IPS-15b (cell line): Measurements from ENCODE around the gene NSMCE4A.
A peak's percentile ranks its signal among the peaks of the same experiment; 100 is the strongest.
"Not testable (repeated sequence)": the region's sequence is repeated elsewhere in the genome, so short reads cannot be mapped to it uniquely, and the experiment has no call there.

Source experiments
- H3K27me3 ChIP-seq: one replicate; pipeline ENCODE4 v1.6.1; 2013; ENCODE audit warnings: low read length; ENCODE audit not compliant: control insufficient read depth, insufficient read depth
- H3K36me3 ChIP-seq: one replicate; pipeline ENCODE4 v1.6.1; 2013; ENCODE audit warnings: low read length; ENCODE audit not compliant: control insufficient read depth, insufficient read depth
- H3K4me1 ChIP-seq: one replicate; pipeline ENCODE4 v1.6.1; 2013; ENCODE audit warnings: mild to moderate bottlenecking, low read length; ENCODE audit not compliant: control insufficient read depth, insufficient read depth
- H3K4me3 ChIP-seq: one replicate; pipeline ENCODE4 v1.5.1; 2013; ENCODE audit warnings: low read depth, low read length
- H3K9ac ChIP-seq: one replicate; pipeline ENCODE4 v1.6.1; 2013; ENCODE audit warnings: low read depth, mild to moderate bottlenecking, low read length
- H3K9me3 ChIP-seq: one replicate; pipeline ENCODE4 v1.6.1; 2013; ENCODE audit warnings: mild to moderate bottlenecking, low read length; ENCODE audit not compliant: control insufficient read depth, insufficient read depth

Gene NSMCE4A, protein sequence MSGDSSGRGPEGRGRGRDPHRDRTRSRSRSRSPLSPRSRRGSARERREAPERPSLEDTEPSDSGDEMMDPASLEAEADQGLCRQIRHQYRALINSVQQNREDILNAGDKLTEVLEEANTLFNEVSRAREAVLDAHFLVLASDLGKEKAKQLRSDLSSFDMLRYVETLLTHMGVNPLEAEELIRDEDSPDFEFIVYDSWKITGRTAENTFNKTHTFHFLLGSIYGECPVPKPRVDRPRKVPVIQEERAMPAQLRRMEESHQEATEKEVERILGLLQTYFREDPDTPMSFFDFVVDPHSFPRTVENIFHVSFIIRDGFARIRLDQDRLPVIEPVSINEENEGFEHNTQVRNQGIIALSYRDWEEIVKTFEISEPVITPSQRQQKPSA

DNA sequence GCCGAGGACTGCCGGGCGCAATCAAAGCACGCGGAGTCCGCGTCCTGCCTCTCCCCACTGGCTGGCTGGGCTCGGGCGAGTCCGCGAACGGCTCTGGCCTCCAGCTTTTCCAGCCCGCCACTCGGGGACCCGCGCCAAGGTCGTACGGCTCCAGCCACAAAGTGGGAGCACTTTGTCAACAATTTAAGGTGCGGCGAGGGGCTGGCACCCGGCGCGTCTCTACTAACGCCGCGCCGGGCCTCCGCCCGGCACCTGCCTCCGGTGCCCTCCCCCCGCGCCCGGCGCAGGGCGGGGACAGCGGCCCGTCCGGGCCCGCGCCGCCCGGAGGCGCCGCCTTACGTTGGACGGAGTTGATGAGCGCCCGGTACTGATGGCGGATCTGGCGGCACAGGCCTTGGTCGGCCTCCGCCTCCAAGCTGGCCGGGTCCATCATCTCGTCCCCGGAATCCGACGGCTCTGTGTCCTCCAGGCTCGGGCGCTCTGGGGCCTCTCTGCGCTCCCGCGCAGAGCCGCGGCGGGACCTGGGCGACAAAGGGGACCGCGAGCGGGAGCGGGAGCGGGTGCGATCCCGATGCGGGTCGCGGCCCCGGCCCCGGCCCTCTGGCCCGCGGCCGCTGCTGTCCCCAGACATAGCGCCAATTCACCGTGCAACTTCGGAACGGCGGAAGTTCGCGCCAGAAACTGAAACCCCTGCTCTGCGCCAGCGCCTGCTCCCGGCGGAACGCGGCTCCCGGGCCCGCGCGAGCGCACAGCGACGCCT lies at the start of gene NSMCE4A:
Gene NSMCE4A, minus strand, starts transcription at position 683 of the 760 bp plus-strand sequence. Its CDS starts 52 bp downstream, at position 631.
- no peaks in the 10 kb centered on the region for H3K27me3 ChIP-seq
- H3K4me3 ChIP-seq = peak within 1 kb of the TSS; percentile 78
- peaks cover 6% of the 10 kb centered on the region for H3K9me3 ChIP-seq
- H3K9ac ChIP-seq = peak within 1 kb of the TSS; percentile 90
- H3K4me1 ChIP-seq = no peaks in the 10 kb centered on the region
- H3K36me3 ChIP-seq = peaks cover 3% of the 10 kb centered on the region

DNA sequence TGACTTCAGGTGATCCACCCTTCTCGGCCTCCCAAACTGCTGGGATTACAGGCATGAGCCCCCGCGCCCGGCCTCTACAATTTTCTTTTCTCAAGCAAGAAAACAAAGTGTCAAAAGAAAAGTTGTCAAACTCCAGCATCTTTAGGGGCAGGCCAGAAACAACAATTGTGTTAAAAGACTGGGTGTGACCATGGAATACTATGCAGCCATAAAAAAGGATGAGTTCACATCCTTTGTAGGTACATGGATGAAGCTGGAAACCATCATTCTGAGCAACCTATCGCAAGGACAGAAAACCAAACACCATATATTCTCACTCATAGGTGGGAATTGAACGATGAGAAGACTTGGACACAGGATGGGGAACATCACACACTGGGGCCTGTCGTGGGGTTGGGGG lies 48.2 kb upstream of the NSMCE4A start:
- not testable (repeated sequence) for H3K27me3 ChIP-seq, H3K4me3 ChIP-seq, H3K4me1 ChIP-seq, H3K9ac ChIP-seq, H3K9me3 ChIP-seq, H3K36me3 ChIP-seq

DNA sequence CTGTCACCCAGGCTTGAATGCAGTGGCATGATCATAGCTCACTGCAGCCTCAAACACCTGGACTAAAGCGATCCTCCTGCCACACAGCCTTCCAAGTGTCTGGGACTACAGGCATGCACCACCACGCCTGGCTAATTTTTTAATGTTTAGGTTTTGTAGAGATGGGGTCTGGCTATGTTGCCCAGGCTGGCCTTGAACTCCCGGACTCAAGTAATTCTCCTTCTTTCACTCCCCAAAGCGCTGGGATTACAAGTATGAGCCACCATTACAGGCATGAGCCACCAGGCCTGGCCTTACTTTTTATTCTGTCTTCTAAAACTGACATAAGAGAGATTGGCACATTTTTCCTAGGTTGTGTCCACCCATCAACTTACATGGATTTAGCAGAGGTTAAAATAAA lies 47.3 kb upstream of the NSMCE4A start:
- Histone ChIP-seq H3K9ac (no peak overlapping the region), H3K4me1 (no peaks in the 10 kb centered on the region), H3K9me3 (no peaks in the 10 kb centered on the region), H3K4me3 (no peak overlapping the region), H3K36me3 (no peaks in the 10 kb centered on the region), H3K27me3 (no peaks in the 10 kb centered on the region)

DNA sequence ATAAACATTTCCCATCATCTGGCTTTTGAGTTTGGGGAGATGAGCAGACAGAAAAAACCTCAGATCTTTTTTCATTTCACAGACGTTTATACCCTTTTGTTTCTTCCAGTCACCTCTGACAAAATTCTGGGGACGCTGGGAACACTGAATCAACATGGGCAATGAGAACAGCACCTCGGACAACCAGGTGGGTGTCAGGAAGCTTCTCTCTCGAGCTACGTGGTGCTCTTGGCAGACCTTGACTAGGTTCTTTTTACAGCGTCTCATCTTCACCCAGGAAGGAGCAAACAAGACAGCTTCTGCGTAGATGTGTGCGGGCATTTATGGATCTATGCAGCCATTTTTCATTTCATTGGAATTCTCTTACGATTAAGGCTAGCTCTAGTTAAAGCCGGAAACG lies 46.8 kb upstream of the NSMCE4A start:
- Histone ChIP-seq H3K4me1 (no peaks in the 10 kb centered on the region), H3K4me3 (no peak overlapping the region), H3K36me3 (no peaks in the 10 kb centered on the region), H3K27me3 (no peaks in the 10 kb centered on the region), H3K9ac (no peak overlapping the region), H3K9me3 (no peaks in the 10 kb centered on the region)

DNA sequence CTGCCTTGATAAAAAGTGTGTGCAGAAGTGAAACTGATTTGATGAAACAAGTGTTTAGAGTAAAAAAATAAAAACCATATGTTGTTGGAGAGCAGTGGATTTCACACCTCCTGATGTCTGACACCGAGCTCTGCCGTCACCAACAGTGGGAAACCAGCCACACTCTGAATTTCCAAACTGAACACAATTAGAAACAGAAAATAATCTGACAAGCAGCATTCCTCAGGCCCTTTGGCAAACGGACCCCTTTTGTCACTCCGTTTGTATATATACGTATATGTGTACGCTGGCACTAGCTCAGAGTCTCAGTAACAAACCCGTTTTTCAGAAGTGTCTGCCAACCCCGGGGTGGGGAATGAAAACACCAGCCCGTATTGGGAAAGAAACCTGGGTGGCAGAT lies 46.4 kb upstream of the NSMCE4A start:
- Histone ChIP-seq H3K9ac (no peak overlapping the region), H3K36me3 (no peaks in the 10 kb centered on the region), H3K4me1 (no peaks in the 10 kb centered on the region), H3K9me3 (no peaks in the 10 kb centered on the region), H3K4me3 (no peak overlapping the region), H3K27me3 (no peaks in the 10 kb centered on the region)

DNA sequence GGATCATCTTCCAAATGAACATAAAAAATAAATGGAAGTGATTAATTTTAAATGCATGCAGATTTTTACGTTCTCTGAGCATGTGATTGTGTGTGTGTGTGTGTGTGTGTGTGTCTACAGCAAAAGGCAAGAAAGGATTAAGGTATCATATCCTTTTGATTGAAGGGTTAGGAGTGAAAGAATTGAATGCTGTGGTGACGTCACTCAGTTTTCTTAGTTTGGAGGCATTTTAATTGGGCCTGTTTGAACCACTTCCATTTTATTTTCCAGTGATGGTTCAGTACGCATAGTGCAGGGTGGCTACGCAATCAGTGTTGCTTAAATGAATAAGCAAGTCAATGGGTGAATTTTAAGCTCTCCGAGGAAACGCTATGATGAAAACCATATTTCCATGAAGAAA lies 45.2 kb upstream of the NSMCE4A start:
- Histone ChIP-seq H3K4me3 (no peak overlapping the region), H3K4me1 (no peaks in the 10 kb centered on the region), H3K27me3 (no peaks in the 10 kb centered on the region), H3K36me3 (no peaks in the 10 kb centered on the region), H3K9ac (no peak overlapping the region), H3K9me3 (no peaks in the 10 kb centered on the region)

DNA sequence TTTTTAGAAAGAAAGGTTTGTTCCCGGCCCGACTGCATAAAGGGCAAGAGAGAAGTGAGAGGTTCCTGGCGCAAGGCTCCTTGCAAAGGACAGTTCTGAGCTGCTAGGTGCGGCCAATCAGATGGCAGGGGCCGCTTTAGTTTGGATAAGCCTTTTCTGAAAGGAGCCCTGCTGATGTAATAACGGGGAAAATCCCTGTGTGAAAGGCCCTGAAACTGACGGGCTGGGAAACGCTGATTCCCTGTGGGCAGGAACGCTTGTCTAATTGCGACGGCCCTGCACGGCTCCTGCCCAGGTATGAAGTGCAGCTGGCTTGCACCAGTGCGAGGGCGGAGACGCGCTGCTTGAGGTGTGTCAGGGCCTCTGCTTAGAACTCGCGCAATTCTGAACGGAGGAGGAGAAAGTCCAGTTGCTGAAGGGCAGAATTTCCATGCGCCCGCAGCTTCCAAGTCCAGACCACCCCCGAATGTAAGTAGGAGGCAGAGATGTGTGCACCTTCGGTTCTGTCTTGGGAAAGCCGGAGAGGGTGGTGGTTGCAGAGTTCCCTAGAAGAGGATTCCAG lies 44.5 kb upstream of the NSMCE4A start:
- Histone ChIP-seq H3K4me1 (no peaks in the 10 kb centered on the region), H3K9ac (peak overlapping the region; percentile 29), H3K9me3 (no peaks in the 10 kb centered on the region), H3K27me3 (no peaks in the 10 kb centered on the region), H3K36me3 (no peaks in the 10 kb centered on the region), H3K4me3 (peak overlapping the region; percentile 38)

DNA sequence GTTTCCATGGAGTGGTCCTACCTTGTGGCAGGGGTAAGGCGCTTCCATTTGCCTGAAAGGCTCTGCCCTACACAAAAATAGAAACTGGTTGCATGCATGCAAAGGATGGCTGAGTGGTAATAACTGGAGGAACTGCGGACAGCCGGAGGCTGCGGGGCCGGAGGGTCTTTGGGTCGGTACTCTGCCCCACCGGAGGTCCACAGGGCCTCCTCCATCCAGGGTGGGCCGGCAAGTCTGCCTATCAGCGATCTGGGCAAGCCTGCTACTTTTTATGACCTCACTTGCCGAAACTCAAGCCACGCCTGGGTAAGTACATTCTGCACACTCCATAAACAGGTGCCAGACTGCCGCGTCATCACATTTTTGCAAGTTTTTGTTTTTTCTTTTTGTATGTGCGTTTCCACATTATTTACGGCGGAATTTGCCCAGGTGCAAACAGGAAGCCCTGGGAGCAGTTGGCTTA lies 44.0 kb upstream of the NSMCE4A start:
- Histone ChIP-seq H3K4me1 (no peaks in the 10 kb centered on the region), H3K9ac (no peak overlapping the region), H3K4me3 (peak overlapping the region; percentile 38), H3K27me3 (no peaks in the 10 kb centered on the region), H3K9me3 (no peaks in the 10 kb centered on the region), H3K36me3 (no peaks in the 10 kb centered on the region)

DNA sequence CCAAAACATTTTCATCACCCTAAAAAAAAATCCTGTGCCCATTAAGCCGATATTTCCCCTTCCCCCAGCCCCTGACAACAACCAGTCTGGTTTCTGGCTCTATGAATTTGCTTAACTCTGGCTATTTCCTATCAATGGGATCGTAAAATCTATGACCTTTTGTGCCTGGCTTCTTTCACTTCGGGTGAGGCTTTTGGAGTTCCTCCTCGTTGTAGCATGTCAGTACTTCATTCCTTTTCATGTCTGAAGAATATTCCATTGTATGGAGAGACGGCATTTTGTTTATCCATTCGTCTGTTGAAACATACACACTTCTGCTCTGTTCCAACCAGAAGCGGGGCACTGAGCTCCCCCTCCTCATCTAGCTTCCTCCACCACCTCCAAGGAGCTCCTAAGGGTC lies 43.5 kb upstream of the NSMCE4A start:
- H3K4me1 ChIP-seq = no peaks in the 10 kb centered on the region
- no peaks in the 10 kb centered on the region for H3K9me3 ChIP-seq
- H3K27me3 ChIP-seq = no peaks in the 10 kb centered on the region
- no peak overlapping the region for H3K9ac ChIP-seq
- no peaks in the 10 kb centered on the region for H3K36me3 ChIP-seq
- no peak overlapping the region for H3K4me3 ChIP-seq

DNA sequence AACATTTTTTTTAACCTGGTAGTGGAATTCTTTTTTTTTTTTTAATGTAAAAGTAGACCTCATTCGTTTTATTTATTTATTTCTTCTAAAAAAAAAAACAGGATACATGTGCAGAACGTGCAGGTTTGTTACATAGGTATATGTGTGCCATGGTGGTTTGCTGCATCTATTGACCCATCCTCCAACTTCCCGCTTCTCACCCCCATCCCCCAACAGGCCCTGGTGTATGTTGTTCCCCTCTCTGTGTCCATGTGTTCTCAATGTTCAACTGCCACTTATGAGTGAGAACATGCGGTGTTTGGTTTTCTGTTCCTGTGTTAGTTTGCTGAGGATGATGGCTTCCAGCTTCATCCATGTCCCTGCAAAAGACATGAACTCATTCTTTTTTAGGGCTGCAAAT lies 42.9 kb upstream of the NSMCE4A start:
- H3K4me1 ChIP-seq, H3K4me3 ChIP-seq, H3K9ac ChIP-seq, H3K27me3 ChIP-seq, H3K9me3 ChIP-seq, H3K36me3 ChIP-seq: not testable (repeated sequence)

DNA sequence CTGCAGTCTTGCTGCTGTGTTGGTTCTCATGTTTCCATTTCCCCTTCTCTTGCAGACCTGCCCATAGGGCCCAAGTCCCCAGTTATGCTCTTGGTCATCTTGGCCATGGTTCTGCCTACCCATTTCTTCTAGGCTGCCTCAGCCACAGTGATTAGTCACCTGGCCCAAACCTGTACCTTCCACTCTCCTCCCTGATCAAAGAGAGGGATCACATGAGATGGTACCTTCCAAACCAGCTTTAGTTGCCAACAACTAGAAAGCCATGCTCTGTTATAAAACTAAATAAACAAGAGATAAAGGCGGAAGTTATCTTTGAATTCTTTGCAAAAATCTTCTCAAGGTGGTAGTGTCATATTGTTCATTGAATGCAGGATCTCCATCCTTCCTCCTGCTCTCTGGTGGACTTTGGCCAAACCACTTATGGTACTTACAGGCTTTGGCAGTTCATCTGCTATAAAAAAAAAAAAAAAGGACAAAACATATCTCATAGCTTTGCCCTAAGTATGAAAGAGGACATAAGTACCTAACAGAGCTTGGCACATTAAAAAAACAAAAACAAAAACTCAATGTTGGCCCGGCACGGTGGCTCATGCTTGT lies 39.7 kb upstream of the NSMCE4A start:
- H3K9me3 ChIP-seq = no peaks in the 10 kb centered on the region
- H3K27me3 ChIP-seq = no peaks in the 10 kb centered on the region
- H3K4me1 ChIP-seq = no peaks in the 10 kb centered on the region
- H3K4me3 ChIP-seq = no peak overlapping the region
- H3K9ac ChIP-seq = no peak overlapping the region
- H3K36me3 ChIP-seq = no peaks in the 10 kb centered on the region
